Measurements from ENCODE around the gene KCNE2. TPM values are rescaled to one million over a fixed set of nuclear protein-coding genes. Genes with fewer than 3 reads are reported as not detected.
A peak's percentile ranks its signal among the peaks of the same experiment; 100 is the strongest.

The KCNE2 gene
- total and polyA plus RNA-seq, 2 experiments from 2014 or later = 2.9 to 5.0 TPM

- Histone ChIP-seq H3K27ac (no peak overlapping the region), H4K20me1 (ENCODE audit: insufficient read depth, poor library complexity, severe bottlenecking) (no peaks in the 10 kb centered on the region), H3K4me2 (no peak overlapping the region), H3K36me3 (replicated peaks; ENCODE audit: insufficient read depth, low read depth) (no peaks in the 10 kb centered on the region), H3K9me2 (replicated peaks; ENCODE audit: insufficient read depth) (no peaks in the 10 kb centered on the region), H3K4me1 (ENCODE audit: insufficient read depth) (peaks cover 11% of the 10 kb centered on the region), H3K27me3 (no peaks in the 10 kb centered on the region), H3K4me3 (no peak overlapping the region), H2AFZ (no peak overlapping the region), H3K9me3 (ENCODE audit: low read depth) (no peaks in the 10 kb centered on the region), H3K79me2 (no peaks in the 10 kb centered on the region)
- 83% methylated on average over 13 of the region's 13 CpGs for WGBS (ENCODE audit: low lambda C conversion rate, missing lambda C conversion rate)
- DNase-seq (ENCODE audit: low spot score) = no peak
- TF ChIP-seq, protein P1, sequence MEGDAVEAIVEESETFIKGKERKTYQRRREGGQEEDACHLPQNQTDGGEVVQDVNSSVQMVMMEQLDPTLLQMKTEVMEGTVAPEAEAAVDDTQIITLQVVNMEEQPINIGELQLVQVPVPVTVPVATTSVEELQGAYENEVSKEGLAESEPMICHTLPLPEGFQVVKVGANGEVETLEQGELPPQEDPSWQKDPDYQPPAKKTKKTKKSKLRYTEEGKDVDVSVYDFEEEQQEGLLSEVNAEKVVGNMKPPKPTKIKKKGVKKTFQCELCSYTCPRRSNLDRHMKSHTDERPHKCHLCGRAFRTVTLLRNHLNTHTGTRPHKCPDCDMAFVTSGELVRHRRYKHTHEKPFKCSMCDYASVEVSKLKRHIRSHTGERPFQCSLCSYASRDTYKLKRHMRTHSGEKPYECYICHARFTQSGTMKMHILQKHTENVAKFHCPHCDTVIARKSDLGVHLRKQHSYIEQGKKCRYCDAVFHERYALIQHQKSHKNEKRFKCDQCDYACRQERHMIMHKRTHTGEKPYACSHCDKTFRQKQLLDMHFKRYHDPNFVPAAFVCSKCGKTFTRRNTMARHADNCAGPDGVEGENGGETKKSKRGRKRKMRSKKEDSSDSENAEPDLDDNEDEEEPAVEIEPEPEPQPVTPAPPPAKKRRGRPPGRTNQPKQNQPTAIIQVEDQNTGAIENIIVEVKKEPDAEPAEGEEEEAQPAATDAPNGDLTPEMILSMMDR (IDR thresholded peaks at IDR 0.05; ENCODE audit: poor library complexity) = no peak
Measured at GRCh38 chr21:34333121-34333739, 30.6 kb upstream of the KCNE2 start.

- no peaks in the 10 kb centered on the region for H3K9me2 ChIP-seq (replicated peaks; ENCODE audit: insufficient read depth)
- WGBS (ENCODE audit: low lambda C conversion rate, missing lambda C conversion rate) = 61% methylated on average over 6 of the region's 6 CpGs
- no peaks in the 10 kb centered on the region for H3K9me3 ChIP-seq (ENCODE audit: low read depth)
- H4K20me1 ChIP-seq (ENCODE audit: insufficient read depth, poor library complexity, severe bottlenecking) = no peaks in the 10 kb centered on the region
- no peak overlapping the region for H3K27ac ChIP-seq
- peaks cover 11% of the 10 kb centered on the region for H3K4me1 ChIP-seq (ENCODE audit: insufficient read depth)
- H3K36me3 ChIP-seq (replicated peaks; ENCODE audit: insufficient read depth, low read depth) = no peaks in the 10 kb centered on the region
- TF ChIP-seq EZH2 (IDR thresholded peaks at IDR 0.05; ENCODE audit: borderline replicate concordance) = no peak
- no peak for TF ChIP-seq EZH2phosphoT487 (IDR thresholded peaks at IDR 0.05; ENCODE audit: low read depth, severe bottlenecking, unreplicated experiment)
- TF ChIP-seq, protein P1 (IDR thresholded peaks at IDR 0.05; ENCODE audit: poor library complexity) = no peak
- no peaks in the 10 kb centered on the region for H3K79me2 ChIP-seq
- no peaks in the 10 kb centered on the region for H3K27me3 ChIP-seq
- no peak overlapping the region for H3K4me2 ChIP-seq
- no peak overlapping the region for H3K4me3 ChIP-seq
- H2AFZ ChIP-seq = no peak overlapping the region
- no peak for DNase-seq (ENCODE audit: low spot score)
Measured at GRCh38 chr21:34335316-34335715, 28.5 kb upstream of the KCNE2 start.

DNA sequence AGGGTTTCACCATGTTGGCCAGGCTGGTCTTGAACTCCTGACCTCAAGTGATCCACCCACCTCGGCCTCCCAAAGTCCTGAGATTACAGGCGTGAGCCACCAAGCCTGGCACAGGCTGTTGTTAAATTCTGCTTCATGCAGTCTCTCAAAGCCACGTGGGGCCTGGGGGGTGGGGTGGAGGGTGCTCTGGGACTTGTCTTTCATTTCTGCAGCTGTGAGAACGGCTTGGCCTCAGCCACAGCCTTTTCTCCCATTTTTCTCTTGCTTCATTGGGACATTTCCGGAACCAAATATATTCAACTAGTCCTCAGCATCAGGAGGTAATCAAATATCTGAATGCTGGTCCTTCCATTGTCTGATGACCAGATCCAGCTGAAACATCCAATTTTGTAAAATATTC lies 27.6 kb upstream of the KCNE2 start:
- Histone ChIP-seq H3K79me2 (no peaks in the 10 kb centered on the region), H3K9me2 (replicated peaks; ENCODE audit: insufficient read depth) (no peaks in the 10 kb centered on the region), H3K27ac (peak overlapping the region; percentile 21), H3K27me3 (no peaks in the 10 kb centered on the region), H4K20me1 (ENCODE audit: insufficient read depth, poor library complexity, severe bottlenecking) (no peaks in the 10 kb centered on the region), H3K9me3 (ENCODE audit: low read depth) (no peaks in the 10 kb centered on the region), H3K36me3 (replicated peaks; ENCODE audit: insufficient read depth, low read depth) (no peaks in the 10 kb centered on the region), H2AFZ (no peak overlapping the region), H3K4me3 (no peak overlapping the region), H3K4me1 (ENCODE audit: insufficient read depth) (peaks cover 11% of the 10 kb centered on the region), H3K4me2 (peak overlapping the region; percentile 11)
- 61% methylated on average over 5 of the region's 5 CpGs for WGBS (ENCODE audit: low lambda C conversion rate, missing lambda C conversion rate)
- TF ChIP-seq EZH2 (IDR thresholded peaks at IDR 0.05; ENCODE audit: borderline replicate concordance) (no peak), EZH2phosphoT487 (IDR thresholded peaks at IDR 0.05; ENCODE audit: low read depth, severe bottlenecking, unreplicated experiment) (no peak)
- TF ChIP-seq, protein P1 (IDR thresholded peaks at IDR 0.05; ENCODE audit: poor library complexity) = no peak
- DNase-seq (ENCODE audit: low spot score) = no peak
